ENCODE results near the gene APBA2.

- TF ChIP-seq, protein P1, sequence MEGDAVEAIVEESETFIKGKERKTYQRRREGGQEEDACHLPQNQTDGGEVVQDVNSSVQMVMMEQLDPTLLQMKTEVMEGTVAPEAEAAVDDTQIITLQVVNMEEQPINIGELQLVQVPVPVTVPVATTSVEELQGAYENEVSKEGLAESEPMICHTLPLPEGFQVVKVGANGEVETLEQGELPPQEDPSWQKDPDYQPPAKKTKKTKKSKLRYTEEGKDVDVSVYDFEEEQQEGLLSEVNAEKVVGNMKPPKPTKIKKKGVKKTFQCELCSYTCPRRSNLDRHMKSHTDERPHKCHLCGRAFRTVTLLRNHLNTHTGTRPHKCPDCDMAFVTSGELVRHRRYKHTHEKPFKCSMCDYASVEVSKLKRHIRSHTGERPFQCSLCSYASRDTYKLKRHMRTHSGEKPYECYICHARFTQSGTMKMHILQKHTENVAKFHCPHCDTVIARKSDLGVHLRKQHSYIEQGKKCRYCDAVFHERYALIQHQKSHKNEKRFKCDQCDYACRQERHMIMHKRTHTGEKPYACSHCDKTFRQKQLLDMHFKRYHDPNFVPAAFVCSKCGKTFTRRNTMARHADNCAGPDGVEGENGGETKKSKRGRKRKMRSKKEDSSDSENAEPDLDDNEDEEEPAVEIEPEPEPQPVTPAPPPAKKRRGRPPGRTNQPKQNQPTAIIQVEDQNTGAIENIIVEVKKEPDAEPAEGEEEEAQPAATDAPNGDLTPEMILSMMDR (IDR thresholded peaks at IDR 0.05), result no peak
- TF ChIP-seq POLR2A (IDR thresholded peaks at IDR 0.05), result no peak
- no peak for TF ChIP-seq EP300 (IDR thresholded peaks at IDR 0.05)
Measured at GRCh38 chr15:29079479-29079878, 193.7 kb downstream of the APBA2 start.

All from stomach (tissue), 4 donors.